Calu3 (cell line): ENCODE results near the gene SERPIND1. TPM values are rescaled to one million over a fixed set of nuclear protein-coding genes. Genes with fewer than 3 reads are reported as not detected.

Experiments
- BruUV-seq: library from RNA; stranded (reverse); fragments of 400-500 nt; replicated peaks from 2 replicates; lab custom pipeline; 2021; lab: Mats Ljungman, UMichigan
- CTCF ChIA-PET: fragments of 300-600 bp; sonication (Branson Sonifier 250); formaldehyde crosslinking; loops from one replicate; lab custom pipeline; 2022; ENCODE audit warnings: antibody characterized with exemption; lab: Charles Lee
- DNase-seq: peaks from one replicate; pipeline ENCODE4 v3.0.0; 2022
- H3K27ac Mint-ChIP-seq: one replicate; pipeline ENCODE4 v1.8.0; 2022; ENCODE audit warnings: mixed read lengths; ENCODE audit not compliant: unreplicated experiment
- H3K27me3 Mint-ChIP-seq: one replicate; pipeline ENCODE4 v1.8.0; 2022; ENCODE audit warnings: mixed read lengths; ENCODE audit not compliant: unreplicated experiment
- H3K36me3 Mint-ChIP-seq: one replicate; pipeline ENCODE4 v1.8.0; 2022; ENCODE audit warnings: mild to moderate bottlenecking, moderate library complexity, mixed read lengths; ENCODE audit not compliant: insufficient read depth, unreplicated experiment
- H3K4me1 Mint-ChIP-seq: one replicate; pipeline ENCODE4 v1.8.0; 2022; ENCODE audit warnings: mild to moderate bottlenecking, low read depth, mixed read lengths; ENCODE audit not compliant: unreplicated experiment
- H3K4me3 Mint-ChIP-seq: one replicate; pipeline ENCODE4 v1.8.0; 2022; ENCODE audit warnings: mild to moderate bottlenecking, low read depth, moderate library complexity, mixed read lengths; ENCODE audit not compliant: unreplicated experiment
- H3K9me3 Mint-ChIP-seq: one replicate; pipeline ENCODE4 v1.8.0; 2022; ENCODE audit warnings: low read depth, mixed read lengths; ENCODE audit not compliant: unreplicated experiment
- CTCF ChIP-seq: fragments of 200-600 bp; IDR thresholded peaks from one replicate; pipeline ENCODE4 v1.8.0; 2022; ENCODE audit warnings: antibody characterized with exemption; ENCODE audit not compliant: unreplicated experiment
- intact Hi-C: fragments of 100-400 bp; cut with micrococcal nuclease; formaldehyde crosslinking; loops from one replicate; pipeline ENCODE4 v1.10.0; 2022; ENCODE audit not compliant: unreplicated experiment
- total RNA-seq: library from RNA; stranded (reverse); gene quantifications from 2 replicates; pipeline ENCODE4 v1.2.3, GENCODE V29; 2022

The SERPIND1 gene
- total RNA-seq, 1 experiment from 2014 or later: not detected

- no peaks in the 10 kb centered on the region for H3K4me1 Mint-ChIP-seq
- intact Hi-C loops: no loop called here
- H3K27me3 Mint-ChIP-seq: no peaks in the 10 kb centered on the region
- H3K27ac Mint-ChIP-seq: no peak overlapping the region
- no peak overlapping the region for H3K4me3 Mint-ChIP-seq
- BruUV-seq: no TSS peak
- CTCF ChIA-PET: no interaction called here
- DNase-seq: no peak
- no peak for TF ChIP-seq CTCF
- peaks cover 20% of the 10 kb centered on the region for H3K36me3 Mint-ChIP-seq
- H3K9me3 Mint-ChIP-seq: no peaks in the 10 kb centered on the region
Measured at GRCh38 chr22:20761536-20761935, 12.4 kb upstream of the SERPIND1 start.

- peaks cover 14% of the 10 kb centered on the region for H3K36me3 Mint-ChIP-seq
- BruUV-seq: no TSS peak
- no peaks in the 10 kb centered on the region for H3K27me3 Mint-ChIP-seq
- H3K4me1 Mint-ChIP-seq: no peaks in the 10 kb centered on the region
- intact Hi-C loops: no loop called here
- CTCF ChIA-PET: interaction anchor here (0.5 to 0.6 kb wide), 2 partner anchors 302 to 360 kb away, joined by 4 read pairs; no protein-coding TSS in a partner anchor
- no peak overlapping the region for H3K27ac Mint-ChIP-seq
- no peak overlapping the region for H3K4me3 Mint-ChIP-seq
- H3K9me3 Mint-ChIP-seq: no peaks in the 10 kb centered on the region
- TF ChIP-seq CTCF: no peak
- no peak for DNase-seq
Measured at GRCh38 chr22:20762233-20762796, 11.6 kb upstream of the SERPIND1 start.

- TF ChIP-seq CTCF: no peak
- intact Hi-C loops: no loop called here
- H3K27ac Mint-ChIP-seq: no peak overlapping the region
- H3K4me1 Mint-ChIP-seq: no peaks in the 10 kb centered on the region
- no peaks in the 10 kb centered on the region for H3K9me3 Mint-ChIP-seq
- peaks cover 14% of the 10 kb centered on the region for H3K36me3 Mint-ChIP-seq
- DNase-seq: no peak
- CTCF ChIA-PET: interaction anchor here (0.6 kb wide), 1 partner anchor 25 kb away, joined by 3 read pairs; no protein-coding TSS in a partner anchor
- no TSS peak for BruUV-seq
- H3K27me3 Mint-ChIP-seq: no peaks in the 10 kb centered on the region
- no peak overlapping the region for H3K4me3 Mint-ChIP-seq
Measured at GRCh38 chr22:20763630-20764470, 10.1 kb upstream of the SERPIND1 start.

GRCh38 chr22:20764471-20764720 lies 9.5 kb upstream of the SERPIND1 start:
- CTCF ChIA-PET: interaction anchor here (0.6 kb wide), 1 partner anchor 25 kb away, joined by 3 read pairs; no protein-coding TSS in a partner anchor
- BruUV-seq: no TSS peak
- H3K4me3 Mint-ChIP-seq: no peak overlapping the region
- H3K27me3 Mint-ChIP-seq: no peaks in the 10 kb centered on the region
- DNase-seq: no peak
- intact Hi-C loops: no loop called here
- peaks cover 14% of the 10 kb centered on the region for H3K36me3 Mint-ChIP-seq
- H3K27ac Mint-ChIP-seq: no peak overlapping the region
- TF ChIP-seq CTCF: no peak
- H3K4me1 Mint-ChIP-seq: no peaks in the 10 kb centered on the region
- no peaks in the 10 kb centered on the region for H3K9me3 Mint-ChIP-seq
